Ishikawa (cell line): ENCODE measurements around the gene HYAL1.

Experiments used
- CEBPB ChIP-seq: IDR thresholded peaks from 2 replicates; pipeline ENCODE4 v1.6.1; 2012
- CREB1 ChIP-seq: IDR thresholded peaks from 2 replicates; pipeline ENCODE4 v1.6.1; 2012; ENCODE audit warnings: low read depth
- EGR1 ChIP-seq: IDR thresholded peaks from 2 replicates; pipeline ENCODE4 v1.6.1; 2012
- EP300 ChIP-seq: IDR thresholded peaks from 2 replicates; pipeline ENCODE4 v1.6.1; 2012; ENCODE audit warnings: borderline replicate concordance
- FOXM1 ChIP-seq: IDR thresholded peaks from 2 replicates; pipeline ENCODE4 v1.6.1; 2012; ENCODE audit warnings: low read depth, borderline replicate concordance
- MAX ChIP-seq: IDR thresholded peaks from 2 replicates; pipeline ENCODE4 v1.6.1; 2012
- NFIC ChIP-seq: IDR thresholded peaks from 2 replicates; pipeline ENCODE4 v1.6.1; 2012
- RAD21 ChIP-seq: IDR thresholded peaks from 2 replicates; pipeline ENCODE4 v1.6.1; 2012; ENCODE audit warnings: low read depth
- REST ChIP-seq: IDR thresholded peaks from 2 replicates; pipeline ENCODE4 v1.6.1; 2012; ENCODE audit warnings: low read depth, mild to moderate bottlenecking
- TAF1 ChIP-seq: IDR thresholded peaks from 2 replicates; pipeline ENCODE4 v1.6.1; 2012; ENCODE audit warnings: low read depth, mild to moderate bottlenecking
- TCF12 ChIP-seq: IDR thresholded peaks from 2 replicates; pipeline ENCODE4 v1.6.1; 2012; ENCODE audit warnings: low read depth
- TEAD4 ChIP-seq: IDR thresholded peaks from 2 replicates; pipeline ENCODE4 v1.6.1; 2012
- USF1 ChIP-seq: IDR thresholded peaks from 2 replicates; pipeline ENCODE4 v1.6.1; 2012
- YY1 ChIP-seq: IDR thresholded peaks from 2 replicates; pipeline ENCODE4 v1.6.1; 2012; ENCODE audit warnings: low read depth
- ZBTB7A ChIP-seq: IDR thresholded peaks from 2 replicates; pipeline ENCODE4 v1.6.1; 2012; ENCODE audit warnings: low read depth

HYAL1 gene

GRCh38 chr3:50275996-50276761 lies 27.2 kb downstream of the HYAL1 start:
- no peak for TF ChIP-seq MAX
- no peak for TF ChIP-seq TAF1
- TF ChIP-seq USF1, result no peak
- no peak for TF ChIP-seq ZBTB7A

- no peak for TF ChIP-seq CREB1
Observed at GRCh38 chr3:50275141-50275995, 28.0 kb downstream of the HYAL1 start.

- TF ChIP-seq RAD21 (peak; percentile 47), NFIC (no peak), EGR1 (0 out of 2 replicates have a peak, but pooled peaks have one; percentile 41), MAX (no peak)
Observed at GRCh38 chr3:50274371-50275104, 28.8 kb downstream of the HYAL1 start.

- TF ChIP-seq ZBTB7A (no peak), YY1 (no peak), CEBPB (no peak), RAD21 (no peak), TCF12 (no peak), TAF1 (no peak), REST (no peak), EGR1 (no peak), TEAD4 (no peak), NFIC (no peak), USF1 (no peak), FOXM1 (no peak), EP300 (no peak), MAX (no peak), CREB1 (no peak)
Observed at GRCh38 chr3:50273689-50274065, 29.7 kb downstream of the HYAL1 start.

GRCh38 chr3:50272911-50273688 lies 30.3 kb downstream of the HYAL1 start:
- TF ChIP-seq EGR1 (no peak), RAD21 (peak; percentile 99)

- peak; percentile 69 for TF ChIP-seq TEAD4
Observed at GRCh38 chr3:50272538-50272910, 30.9 kb downstream of the HYAL1 start.

GRCh38 chr3:50271314-50271936 lies 31.9 kb downstream of the HYAL1 start:
- TF ChIP-seq MAX (no peak), TCF12 (no peak), USF1 (no peak), CREB1 (no peak), NFIC (no peak), EGR1 (no peak), EP300 (no peak), TEAD4 (no peak), RAD21 (no peak), FOXM1 (no peak), TAF1 (no peak), YY1 (no peak), CEBPB (no peak), REST (no peak), ZBTB7A (no peak)
